ELR (cell line): ENCODE measurements around the gene NUP43.
A peak's percentile ranks its signal among the peaks of the same experiment; 100 is the strongest.
"Not testable (repeated sequence)": the region's sequence is repeated elsewhere in the genome, so short reads cannot be mapped to it uniquely, and the experiment has no call there.

Experiments
- DNase-seq: peaks from one replicate; pipeline ENCODE4 v3.0.0-alpha.2; 2015; ENCODE audit warnings: low read depth

NUP43 gene

DNA sequence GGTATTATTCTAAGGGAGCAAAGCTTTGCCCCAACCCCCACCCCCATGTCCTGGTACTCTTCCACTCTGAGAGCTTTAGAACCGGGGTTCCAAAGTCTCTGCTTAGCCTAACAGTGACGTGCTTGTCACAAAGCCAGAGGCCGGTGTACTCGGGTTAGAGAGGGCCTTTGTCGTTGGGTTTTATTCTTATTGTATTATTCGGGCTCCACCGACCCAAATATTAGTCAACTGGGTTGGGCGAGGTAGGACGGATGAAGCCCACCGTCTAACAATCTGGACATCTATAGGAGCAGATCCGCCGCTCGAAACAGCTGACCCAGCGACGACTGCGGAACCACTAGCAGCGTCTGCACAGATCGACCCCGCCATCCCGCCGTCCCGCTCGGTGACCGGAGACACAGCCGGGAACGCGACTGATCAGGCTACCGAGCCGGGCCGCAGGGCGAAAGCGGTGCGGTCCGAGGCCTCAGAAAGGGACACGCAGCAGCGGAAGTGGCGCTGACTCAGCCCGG lies 2.8 kb upstream of the NUP43 start:
- DNase-seq, result not testable (repeated sequence)

DNA sequence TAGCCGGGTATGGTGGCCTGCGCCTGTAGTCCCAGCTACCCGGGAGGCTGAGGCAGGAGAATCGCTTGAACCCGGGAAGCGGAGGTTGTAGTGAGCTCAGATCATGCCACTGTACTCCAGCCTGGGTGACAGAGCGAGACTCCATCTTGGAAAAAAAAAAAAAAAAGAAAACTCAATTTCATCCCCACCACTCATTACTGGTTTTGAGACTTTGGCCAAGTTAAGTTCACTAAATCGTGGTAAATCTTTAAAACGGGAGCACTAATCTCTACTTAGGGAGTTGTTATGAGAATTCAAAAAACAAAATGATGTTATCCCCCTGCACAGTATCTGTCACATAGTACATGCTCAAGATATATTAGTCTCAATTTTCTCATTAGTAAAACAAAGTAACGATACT lies 1.1 kb downstream of the NUP43 start:
- not testable (repeated sequence) for DNase-seq

DNA sequence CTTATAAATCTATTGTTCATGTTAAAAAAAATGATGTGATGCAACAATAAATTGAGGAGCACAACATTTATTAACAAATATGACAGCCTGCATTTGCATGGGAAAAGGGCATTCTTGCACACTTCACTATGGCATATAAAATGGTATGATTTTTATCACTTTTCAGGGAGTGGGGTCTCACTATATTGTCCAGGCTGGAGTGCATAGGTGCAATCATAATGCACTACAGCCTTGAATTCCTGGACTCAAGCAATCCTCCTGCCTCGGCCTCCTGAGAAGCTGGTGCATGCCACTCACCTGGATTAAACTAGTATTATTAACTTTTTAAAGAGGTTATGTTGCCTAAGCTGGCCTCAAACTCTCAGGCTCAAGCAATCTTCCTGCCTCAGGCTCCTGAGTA lies 11.4 kb downstream of the NUP43 start:
- DNase-seq, result no peak

DNA sequence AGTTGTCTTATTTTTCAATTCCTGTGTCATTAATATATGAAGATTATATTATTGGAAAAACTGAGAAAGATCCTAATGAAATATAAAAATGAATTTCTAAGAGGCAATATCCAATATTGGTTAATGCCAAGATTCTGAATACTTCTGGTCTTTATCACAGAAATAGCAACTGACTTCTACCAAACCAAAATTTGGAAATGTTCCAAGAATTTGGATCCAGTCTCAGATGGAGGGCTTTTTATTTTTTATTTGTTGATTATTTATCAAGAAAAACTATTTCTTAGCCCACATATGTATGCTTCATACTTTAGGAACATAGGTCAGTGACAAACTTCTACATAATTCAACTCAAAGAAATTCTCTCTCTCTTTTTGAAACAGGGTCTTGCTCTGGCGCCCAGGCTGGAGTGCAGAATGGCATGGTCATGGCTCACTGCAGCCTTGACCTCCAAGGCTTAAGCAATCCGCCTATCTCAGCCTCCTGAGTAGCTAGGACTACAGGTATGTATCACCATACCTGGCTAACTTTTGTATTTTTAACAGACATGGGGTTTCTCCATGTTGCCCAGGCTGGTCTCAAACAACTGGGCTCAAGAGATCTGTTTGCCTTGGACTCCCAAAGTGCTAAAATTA lies 13.1 kb downstream of the NUP43 start:
- DNase-seq, result no peak

DNA sequence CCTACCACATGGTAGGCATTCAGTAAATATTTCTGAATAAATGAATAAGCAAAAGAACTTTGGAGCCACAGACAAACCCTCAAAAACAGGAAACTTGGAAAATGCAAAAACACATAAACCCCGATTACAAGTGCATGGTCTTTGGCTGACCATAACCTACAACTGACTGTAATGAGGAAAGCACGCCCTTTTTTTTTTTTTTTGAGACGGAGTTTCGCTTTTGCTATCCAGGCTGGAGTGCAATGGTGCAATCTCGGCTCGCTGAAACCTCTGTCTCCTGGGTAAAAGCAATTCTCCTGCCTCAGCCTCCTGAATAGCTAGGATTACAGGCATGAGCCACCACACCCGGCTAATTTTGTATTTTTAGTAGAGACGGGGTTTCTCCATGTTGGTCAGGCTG lies 16.5 kb downstream of the NUP43 start:
- DNase-seq, result no peak

DNA sequence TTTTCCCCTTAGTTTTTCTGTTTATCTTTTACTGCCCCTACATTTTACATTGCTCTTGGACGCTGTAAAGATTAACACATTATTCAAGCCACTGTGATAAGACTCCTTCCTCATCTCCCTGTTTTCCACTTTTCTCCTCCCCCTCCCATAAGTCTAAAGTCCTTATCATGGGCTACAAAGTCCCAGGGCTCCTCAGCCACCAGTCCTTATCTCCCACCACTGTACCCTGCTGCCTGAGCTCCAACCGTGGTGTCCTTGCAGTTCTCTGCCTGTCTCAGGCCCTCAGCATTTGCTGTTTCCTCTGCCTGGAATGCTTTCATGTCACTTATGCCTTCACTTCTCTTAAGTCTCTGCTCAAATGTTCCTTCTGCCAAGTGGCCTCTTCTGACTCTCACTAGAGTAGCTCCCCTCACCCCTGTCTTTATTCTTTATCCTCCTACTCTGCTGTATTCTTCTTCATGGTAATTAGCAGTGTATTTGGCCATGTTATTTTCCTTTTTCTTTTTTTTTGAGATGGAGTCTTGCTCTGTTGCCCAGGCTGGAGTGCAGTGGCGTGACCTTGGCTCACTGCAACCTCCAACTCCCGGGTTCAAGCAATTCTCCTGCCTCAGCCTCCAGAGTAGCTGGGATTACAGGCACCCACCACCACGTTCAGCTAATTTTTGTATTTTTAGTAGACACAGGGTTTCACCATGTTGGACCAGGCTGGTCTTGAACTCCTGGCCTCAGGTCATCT lies 17.7 kb downstream of the NUP43 start:
- no peak for DNase-seq

DNA sequence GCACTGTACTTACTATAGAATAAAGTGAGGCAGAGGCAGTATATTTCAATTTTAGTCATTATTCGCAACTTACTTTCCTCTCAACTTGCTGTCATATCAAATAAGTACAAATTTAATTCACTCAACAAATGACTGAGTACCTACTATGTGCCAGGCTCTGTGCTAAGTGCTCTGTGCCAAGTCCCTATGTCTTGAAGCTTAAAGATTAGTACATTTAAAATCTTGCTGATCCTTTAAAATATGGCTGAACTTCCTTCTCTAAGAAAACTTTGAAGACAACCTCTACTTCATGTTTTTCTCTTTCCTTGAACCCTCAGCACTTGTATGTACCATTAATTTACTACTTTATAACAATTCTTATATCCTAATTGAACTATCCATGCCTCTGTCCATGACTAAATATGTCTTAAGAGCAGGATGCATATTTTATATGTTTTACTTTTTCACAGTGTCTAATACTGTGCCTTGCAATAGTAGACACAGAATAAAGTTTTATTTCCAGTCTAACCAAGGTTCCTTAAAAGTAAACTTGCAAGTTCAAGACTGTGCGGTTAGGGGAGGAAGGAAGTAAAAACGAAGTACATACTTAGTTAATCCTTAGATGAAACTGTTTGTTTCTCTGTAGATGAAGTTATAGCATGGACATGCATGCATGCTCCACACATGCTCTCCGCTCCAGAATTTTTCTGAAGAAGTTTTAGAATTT lies 18.4 kb downstream of the NUP43 start:
- no peak for DNase-seq

DNA sequence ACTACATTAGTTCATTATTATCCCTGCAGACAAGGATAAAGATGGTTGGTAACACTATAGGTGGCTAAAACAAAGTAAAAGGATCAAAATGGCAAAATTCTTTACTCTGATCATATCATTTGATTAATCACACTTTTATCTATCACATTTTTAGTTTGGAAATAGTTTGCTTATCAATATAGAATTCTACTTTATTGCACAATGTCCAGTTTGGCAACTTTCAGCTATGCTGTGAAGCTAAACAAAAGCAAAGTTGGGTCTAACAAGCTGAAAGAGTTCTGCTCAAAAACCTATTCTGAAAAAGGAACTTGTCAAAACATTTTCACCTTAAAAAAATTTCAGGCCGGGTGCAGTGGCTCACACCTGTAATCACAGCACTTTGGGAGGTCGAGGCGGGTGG lies 20.5 kb downstream of the NUP43 start:
- DNase-seq, result no peak

DNA sequence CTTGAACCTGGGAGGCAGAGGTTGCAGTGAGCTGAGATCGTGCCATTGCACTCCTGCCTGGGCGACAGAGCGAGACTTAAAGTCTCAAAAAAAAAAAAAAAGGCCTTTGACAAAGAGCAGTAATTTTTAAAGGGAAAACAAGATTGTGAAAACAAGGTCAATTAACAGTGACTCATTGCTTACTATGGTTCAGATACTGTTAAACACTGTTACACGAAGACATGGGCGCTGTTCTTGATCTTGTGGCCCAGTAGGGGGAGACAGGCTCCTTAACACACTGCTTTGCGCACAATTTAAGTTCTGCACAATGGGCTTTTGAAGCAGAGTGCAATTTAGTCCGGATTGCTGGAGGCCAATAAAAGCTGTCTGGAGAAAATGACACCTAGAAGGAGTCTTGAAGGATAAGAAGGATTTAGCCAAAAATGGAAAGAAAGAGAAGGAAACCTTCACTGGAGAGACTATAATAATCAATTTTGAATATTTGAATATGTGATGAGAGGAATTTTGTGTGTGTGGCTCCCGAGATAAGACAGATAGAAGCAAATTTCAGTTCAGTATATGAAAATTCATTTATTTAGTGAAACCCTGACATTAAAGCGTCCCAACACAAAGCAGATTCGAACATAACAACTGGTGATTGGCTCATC lies 22.4 kb downstream of the NUP43 start:
- DNase-seq, result peak; percentile 86

DNA sequence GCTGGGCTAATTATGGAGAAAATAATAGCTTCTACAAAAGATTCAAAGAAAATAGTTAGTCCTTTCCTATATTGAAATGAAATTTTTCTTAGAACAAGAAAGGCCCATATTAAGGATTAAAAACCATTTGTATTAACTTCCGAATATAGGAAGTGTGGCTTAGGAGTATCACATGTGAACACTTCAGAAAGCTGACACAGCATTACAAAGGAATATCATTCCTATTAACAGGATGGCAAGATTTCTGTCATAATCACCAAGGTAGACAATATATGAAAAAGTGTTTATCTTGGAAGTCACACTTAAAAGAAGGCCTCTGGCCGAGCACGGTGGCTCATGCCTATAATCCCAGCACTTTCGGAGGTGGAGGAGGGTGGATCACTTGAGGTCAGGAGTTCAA lies 23.1 kb downstream of the NUP43 start:
- DNase-seq, result no peak

DNA sequence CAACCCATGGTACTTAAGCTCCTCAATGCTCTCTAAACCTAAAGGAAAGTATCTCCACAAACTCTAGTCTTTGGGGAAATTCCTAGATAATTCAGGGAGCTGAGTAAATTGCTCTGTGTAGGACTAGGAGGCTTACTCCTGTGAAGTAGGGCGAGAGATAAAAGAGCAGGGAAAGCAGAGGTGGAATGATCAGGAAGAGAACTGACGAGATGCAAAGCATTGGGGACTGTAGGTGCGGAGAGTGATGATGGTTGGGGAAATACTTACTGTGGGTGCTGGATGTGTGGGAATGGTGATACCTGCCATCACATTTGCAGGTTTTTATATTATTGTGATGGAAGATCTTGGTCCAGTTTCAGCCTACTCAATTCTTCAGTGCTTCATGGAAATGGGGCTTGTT lies 26.8 kb downstream of the NUP43 start:
- DNase-seq, result no peak

DNA sequence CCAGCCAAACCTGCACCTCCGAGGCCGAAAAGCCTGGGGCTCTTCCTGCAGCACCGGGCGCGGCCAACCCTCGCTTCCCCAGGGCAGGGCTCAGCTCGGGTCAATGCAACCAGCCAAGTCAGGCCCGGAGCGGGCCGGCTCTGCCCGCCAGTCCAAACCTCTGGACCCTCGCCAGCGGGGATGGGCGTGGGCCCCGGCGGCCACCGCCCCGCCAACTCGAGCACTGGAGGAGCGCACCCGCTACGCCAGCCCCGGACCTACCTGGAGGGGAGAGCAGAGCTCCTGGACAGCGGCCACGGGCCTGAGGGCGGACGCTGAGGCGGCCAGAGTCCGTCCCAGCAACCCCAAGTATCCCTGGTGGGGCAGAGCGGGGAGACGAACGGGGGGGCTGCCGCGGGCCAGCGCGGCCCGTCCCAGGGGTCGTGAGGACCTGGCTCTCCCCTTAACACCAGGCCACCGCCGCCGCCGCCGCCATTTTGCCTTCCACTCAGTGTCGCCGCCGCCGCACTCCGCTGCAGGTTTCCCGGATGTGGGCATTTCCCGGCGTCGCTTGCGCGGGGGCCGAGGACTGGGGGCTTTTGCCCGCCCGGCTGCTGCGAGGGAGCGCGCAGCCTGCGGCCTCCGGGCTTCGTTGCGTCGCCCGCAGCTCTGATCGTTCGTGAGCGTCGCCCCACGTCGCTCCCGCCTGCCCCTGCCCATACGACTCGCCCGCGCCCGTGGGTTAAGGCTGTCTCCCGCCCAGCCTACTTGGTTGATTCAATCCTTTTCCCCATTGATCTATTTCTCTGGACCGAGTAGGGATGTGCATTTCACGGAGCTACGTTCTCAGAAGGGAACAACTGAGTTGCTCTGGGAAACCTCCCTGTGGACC lies 28.5 kb downstream of the NUP43 start, which contains the start of gene LATS1:
TSS of gene LATS1 (minus strand) at position 514 of the 871 bp plus-strand sequence. CDS start 15,975 bp downstream, outside the sequence.
- DNase-seq, result peak; percentile 90

DNA sequence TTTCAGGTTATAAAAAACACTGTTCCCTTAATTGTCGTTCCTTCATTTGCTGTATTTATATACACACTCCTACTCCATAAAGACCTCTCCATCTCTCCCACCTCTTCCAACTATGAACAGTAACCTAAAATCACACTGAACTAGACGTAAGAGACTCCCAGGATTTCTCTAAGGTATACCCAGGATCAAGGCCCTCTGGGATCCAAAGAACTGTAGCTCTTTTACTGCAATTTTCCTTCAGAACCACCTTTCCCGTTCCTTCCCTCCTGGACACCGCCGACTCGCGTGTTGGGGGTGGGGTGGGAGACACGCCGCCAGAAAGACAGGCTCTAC lies 29.1 kb downstream of the NUP43 start:
- no peak for DNase-seq

DNA sequence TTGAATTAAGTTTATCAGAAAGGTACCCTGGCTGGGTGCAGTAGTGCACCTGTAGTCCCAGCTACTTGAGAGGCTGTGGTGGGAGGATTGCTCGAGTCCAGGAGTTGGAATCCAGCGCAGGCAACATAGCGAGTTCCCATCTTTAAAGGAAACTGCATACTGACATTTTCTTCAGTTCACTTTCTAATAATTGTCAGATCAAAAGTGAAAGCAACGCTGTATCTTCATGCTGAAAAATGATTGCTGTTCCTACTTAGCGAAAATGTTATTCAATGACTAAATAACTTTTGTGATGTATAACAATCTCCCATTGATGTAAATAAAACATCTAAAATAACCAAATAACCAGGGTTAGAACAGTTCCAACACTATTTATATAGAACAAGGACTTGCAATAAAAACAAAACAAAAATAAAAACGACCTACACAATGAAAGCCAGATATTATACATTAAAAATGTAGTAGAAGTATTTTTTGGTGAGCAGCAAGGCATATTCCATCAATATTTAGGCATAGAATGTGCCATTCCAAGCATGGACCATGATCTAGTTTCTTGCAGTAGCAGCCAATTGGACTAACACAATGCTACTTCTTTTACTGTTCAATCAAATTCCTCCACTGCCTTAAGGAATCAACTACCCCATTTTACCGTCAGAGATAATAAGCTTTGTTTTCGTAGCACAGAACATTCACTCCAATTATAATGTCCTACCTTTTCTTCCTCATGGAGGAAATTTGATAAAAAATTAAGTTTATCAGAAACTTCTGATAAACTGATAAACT lies 30.0 kb downstream of the NUP43 start:
- peak; percentile 33 for DNase-seq

DNA sequence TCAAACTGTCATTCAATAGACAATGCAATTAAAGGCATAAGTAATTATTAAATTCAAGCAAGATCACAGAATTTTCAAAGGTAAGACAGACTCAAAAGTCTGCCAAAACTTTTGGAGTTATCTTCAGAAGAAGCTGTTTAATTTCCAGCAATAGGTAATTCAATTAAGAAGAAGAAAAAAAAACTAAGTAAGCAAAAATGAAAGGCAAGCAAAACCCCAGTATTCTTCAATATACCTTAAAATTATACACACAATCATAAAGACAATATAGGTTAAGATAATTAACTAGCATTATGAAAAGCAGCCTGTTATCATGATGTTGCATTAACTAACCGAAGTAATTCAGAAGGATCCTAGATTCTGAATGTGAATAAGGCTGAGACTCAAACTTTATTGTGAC lies 31.9 kb downstream of the NUP43 start:
- DNase-seq, result no peak

DNA sequence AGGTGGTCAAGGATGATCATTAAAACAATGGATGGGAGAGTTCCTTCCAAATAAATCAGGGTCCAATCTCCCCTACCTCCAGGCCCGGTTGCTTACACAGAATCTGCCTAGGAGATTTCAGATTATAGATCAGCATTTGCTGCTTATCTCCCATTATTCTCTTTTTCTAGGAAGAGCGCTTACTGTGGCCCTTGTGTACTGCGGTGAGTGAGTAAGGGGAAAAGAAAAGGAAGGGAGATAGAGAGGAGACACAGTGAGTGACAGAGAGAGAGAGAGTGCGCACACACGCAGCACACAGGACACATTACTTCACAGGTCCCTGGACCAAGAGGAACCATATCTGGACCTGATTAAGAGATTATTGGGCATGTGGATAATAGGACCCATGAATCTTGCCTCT lies 34.6 kb downstream of the NUP43 start:
- DNase-seq, result no peak

DNA sequence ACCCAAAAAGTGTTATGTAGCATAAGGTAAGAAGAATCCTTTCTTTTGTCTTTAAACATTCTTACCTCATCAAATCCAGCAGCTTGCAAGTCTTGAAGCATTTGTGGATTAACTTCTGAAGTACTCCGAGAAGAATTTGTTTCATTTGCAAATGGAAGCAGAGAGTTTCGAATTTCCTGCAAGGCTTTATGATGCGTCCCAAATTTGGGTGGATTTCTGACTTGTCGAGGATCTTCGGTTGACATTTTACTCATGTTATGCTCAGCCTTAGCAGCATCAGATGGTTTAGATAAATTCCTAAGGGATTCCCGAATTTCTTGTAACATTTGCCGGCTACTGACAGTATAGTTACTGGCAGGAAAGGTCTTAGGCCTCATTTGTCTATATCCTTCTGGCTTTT lies 44.6 kb downstream of the NUP43 start:
- DNase-seq, result no peak

DNA sequence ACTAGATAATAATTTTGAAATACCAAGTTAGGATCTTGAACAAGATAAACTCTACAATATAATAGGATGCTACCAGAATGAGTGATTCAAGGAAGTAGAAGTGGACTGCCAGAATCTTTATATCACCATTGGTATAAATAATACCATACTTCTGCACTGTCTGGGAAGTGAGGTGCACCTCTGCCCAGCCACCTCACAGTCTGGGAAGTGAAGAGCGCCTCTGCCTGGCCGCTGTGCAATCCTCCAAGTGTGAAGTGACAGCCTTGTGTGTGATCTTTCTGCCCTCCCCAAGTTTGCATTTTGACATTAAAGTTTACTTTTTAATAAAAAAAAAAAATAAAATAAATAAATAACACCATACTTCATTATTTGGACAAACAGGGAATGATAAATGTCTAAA lies 47.2 kb downstream of the NUP43 start:
- no peak for DNase-seq

DNA sequence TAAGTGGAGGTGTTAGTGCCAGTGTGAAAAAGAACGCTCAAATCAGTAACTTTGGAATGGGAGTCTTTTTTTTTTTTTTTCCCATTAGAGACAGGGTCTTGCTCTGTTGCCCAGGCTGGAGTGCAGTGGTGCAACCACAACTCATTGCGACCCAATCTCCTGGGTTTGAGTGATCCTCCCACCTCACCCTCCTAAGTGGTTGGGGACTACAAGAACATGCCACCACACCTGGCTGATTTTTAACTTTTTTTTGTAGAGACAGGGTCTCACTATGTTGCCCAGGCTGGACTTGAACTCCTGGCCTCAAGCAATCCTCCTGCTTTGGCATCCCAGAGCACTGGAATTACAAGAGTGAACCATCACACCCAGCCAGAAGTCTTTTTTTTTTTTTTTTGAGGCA lies 48.2 kb downstream of the NUP43 start:
- no peak for DNase-seq

DNA sequence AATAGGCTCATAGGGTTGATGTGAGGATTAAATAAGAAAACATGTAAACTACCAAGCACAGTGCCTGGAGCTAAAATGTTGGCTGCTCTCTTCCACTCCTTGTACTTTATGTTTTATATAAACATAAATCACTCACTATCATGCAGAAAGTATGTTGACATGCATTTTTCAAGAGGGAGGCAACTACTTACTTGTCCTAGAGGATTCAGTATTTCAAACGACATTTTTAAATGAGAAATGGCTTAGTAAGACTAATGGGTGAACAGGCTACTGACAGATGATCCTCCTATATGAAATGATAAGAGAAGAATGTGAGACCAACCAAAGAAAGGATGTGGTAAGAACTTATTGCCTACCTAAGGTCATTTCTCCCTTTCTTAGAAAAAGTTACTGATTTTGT lies 49.4 kb downstream of the NUP43 start:
- peak; percentile 43 for DNase-seq

DNA sequence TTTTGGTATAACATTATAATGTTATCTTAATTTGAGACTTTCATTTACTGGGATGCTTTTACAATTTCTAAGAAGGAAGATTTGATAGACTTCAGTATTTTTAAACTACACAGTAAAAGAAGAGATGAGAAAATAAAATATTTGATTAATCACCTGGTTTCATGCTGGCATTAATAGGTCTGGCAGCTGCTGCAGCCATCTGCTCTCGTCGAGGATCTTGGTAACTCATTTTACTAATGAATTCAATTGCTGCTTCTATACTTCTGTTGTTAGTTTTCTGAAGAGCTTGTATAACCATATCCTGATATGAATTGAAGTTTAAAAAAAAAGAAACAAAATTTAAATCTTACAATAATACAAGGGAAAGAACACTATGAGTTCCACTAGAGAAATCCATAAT lies 51.4 kb downstream of the NUP43 start:
- DNase-seq, result no peak
